ENCODE data around the gene COL11A2.

Gene COL11A2

DNA sequence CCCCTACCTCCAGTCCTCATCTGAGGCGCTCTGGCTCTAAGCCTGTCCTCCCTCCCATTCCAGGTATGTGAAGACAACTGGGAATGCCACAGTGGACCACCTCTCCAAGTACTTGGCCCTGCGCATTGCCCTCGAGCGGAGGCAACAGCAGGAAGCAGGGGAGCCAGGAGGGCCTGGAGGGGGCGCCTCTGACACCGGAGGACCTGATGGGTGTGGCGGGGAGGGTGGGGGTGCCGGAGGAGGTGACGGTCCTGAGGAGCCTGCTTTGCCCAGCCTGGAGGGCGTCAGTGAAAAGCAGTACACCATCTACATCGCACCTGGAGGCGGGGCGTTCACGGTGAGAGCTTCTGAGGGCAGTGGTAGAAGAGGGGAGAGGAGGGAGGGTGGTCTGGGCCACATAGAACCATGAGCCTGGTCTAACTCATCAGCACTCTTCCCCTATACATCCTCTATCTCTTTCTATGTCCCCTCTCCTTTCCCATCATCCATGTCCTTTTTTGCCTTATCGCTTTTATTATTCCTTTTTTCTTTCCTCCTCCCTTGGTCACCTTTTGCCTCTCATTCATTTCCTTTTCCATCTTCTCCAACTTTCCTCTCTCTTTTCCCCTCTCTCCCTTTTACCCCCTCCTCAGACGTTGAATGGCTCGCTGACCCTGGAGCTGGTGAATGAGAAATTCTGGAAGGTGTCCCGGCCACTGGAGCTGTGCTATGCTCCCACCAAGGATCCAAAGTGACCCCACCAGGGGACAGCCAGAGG, 19.6 kb upstream of the COL11A2 start:
- Histone ChIP-seq H3K4me2 (ENCODE audit: insufficient read depth, low read length) (no peak overlapping the region), H3K4me3 (ENCODE audit: low read depth in 1 of 2, low read length in 2 of 2) (no peak overlapping the region), H3K27me3 (ENCODE audit: insufficient read depth, low read length, poor library complexity) (peaks cover 35% of the 10 kb centered on the region), H3K79me2 (ENCODE audit: insufficient read depth, low read length) (peaks cover 13% of the 10 kb centered on the region; the same call in 1 of the 2 replicates), H3K9ac (ENCODE audit: low read depth, low read length) (no peak overlapping the region), H4K20me1 (ENCODE audit: insufficient read depth, low read length) (peaks cover 10% of the 10 kb centered on the region; the same call in 1 of the 2 replicates), H2AFZ (ENCODE audit: low read depth, low read length) (no peak overlapping the region), H3K4me1 (ENCODE audit: insufficient read depth, low read length) (peaks cover 33% of the 10 kb centered on the region), H3K9me3 (ENCODE audit: insufficient read depth, low read length, severe bottlenecking) (no peaks in the 10 kb centered on the region), H3K36me3 (ENCODE audit: insufficient read depth, low read length) (peaks cover 13% of the 10 kb centered on the region), H3K27ac (ENCODE audit: low read length) (no peak overlapping the region)
- TF ChIP-seq, protein P1, sequence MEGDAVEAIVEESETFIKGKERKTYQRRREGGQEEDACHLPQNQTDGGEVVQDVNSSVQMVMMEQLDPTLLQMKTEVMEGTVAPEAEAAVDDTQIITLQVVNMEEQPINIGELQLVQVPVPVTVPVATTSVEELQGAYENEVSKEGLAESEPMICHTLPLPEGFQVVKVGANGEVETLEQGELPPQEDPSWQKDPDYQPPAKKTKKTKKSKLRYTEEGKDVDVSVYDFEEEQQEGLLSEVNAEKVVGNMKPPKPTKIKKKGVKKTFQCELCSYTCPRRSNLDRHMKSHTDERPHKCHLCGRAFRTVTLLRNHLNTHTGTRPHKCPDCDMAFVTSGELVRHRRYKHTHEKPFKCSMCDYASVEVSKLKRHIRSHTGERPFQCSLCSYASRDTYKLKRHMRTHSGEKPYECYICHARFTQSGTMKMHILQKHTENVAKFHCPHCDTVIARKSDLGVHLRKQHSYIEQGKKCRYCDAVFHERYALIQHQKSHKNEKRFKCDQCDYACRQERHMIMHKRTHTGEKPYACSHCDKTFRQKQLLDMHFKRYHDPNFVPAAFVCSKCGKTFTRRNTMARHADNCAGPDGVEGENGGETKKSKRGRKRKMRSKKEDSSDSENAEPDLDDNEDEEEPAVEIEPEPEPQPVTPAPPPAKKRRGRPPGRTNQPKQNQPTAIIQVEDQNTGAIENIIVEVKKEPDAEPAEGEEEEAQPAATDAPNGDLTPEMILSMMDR (IDR thresholded peaks at IDR 0.05; ENCODE audit: borderline replicate concordance, extremely low read depth, low read length, poor library complexity, severe bottlenecking): no peak
- no peak for TF ChIP-seq EZH2 (IDR thresholded peaks at IDR 0.05; ENCODE audit: borderline replicate concordance, low read depth, low read length, severe bottlenecking)
- ATAC-seq (ENCODE audit: insufficient read depth, low read depth) (no peak), DNase-seq (no peak)

DNA sequence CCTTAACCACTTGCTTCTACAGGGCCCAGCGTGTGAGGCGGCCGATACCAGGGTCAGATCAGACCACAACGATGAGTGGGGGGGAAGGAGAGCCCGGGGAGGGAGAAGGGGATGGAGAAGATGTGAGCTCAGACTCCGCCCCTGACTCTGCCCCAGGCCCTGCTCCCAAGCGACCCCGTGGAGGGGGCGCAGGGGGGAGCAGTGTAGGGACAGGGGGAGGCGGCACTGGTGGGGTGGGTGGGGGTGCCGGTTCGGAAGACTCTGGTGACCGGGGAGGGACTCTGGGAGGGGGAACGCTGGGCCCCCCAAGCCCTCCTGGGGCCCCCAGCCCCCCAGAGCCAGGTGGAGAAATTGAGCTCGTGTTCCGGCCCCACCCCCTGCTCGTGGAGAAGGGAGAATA, 18.9 kb upstream of the COL11A2 start:
- no peak for ATAC-seq (ENCODE audit: insufficient read depth, low read depth)
- Histone ChIP-seq H3K4me1 (ENCODE audit: insufficient read depth, low read length) (peaks cover 33% of the 10 kb centered on the region), H3K4me2 (ENCODE audit: insufficient read depth, low read length) (no peak overlapping the region), H2AFZ (ENCODE audit: low read depth, low read length) (no peak overlapping the region), H4K20me1 (ENCODE audit: insufficient read depth, low read length) (peaks cover 10% of the 10 kb centered on the region; the same call in 1 of the 2 replicates), H3K4me3 (ENCODE audit: low read depth in 1 of 2, low read length in 2 of 2) (no peak overlapping the region), H3K9ac (ENCODE audit: low read depth, low read length) (no peak overlapping the region), H3K27ac (ENCODE audit: low read length) (no peak overlapping the region), H3K79me2 (ENCODE audit: insufficient read depth, low read length) (peaks cover 13% of the 10 kb centered on the region; the same call in 1 of the 2 replicates), H3K36me3 (ENCODE audit: insufficient read depth, low read length) (peaks cover 13% of the 10 kb centered on the region), H3K9me3 (ENCODE audit: insufficient read depth, low read length, severe bottlenecking) (no peaks in the 10 kb centered on the region), H3K27me3 (ENCODE audit: insufficient read depth, low read length, poor library complexity) (peaks cover 35% of the 10 kb centered on the region)
- no peak for DNase-seq
- no peak for TF ChIP-seq EZH2 (IDR thresholded peaks at IDR 0.05; ENCODE audit: borderline replicate concordance, low read depth, low read length, severe bottlenecking)
- TF ChIP-seq, protein P1 (IDR thresholded peaks at IDR 0.05; ENCODE audit: borderline replicate concordance, extremely low read depth, low read length, poor library complexity, severe bottlenecking): no peak

DNA sequence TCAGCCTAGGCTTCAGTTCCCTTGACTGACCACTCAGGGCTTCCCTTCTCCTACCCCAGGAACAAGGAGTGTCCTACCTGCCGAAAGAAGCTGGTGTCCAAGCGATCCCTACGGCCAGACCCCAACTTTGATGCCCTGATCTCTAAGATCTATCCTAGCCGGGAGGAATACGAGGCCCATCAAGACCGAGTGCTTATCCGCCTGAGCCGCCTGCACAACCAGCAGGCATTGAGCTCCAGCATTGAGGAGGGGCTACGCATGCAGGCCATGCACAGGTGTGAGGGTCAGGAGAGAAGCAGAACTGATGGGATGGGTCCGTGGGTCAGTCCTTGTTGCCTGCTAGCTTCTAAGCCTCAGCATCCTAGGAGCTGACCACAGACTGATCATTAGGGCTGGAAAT, 17.6 kb upstream of the COL11A2 start:
- Histone ChIP-seq H3K27ac (ENCODE audit: low read length) (no peak overlapping the region), H3K4me1 (ENCODE audit: insufficient read depth, low read length) (peaks cover 42% of the 10 kb centered on the region), H4K20me1 (ENCODE audit: insufficient read depth, low read length) (peaks cover 10% of the 10 kb centered on the region; the same call in 1 of the 2 replicates), H3K27me3 (ENCODE audit: insufficient read depth, low read length, poor library complexity) (peaks cover 27% of the 10 kb centered on the region), H3K36me3 (ENCODE audit: insufficient read depth, low read length) (peaks cover 13% of the 10 kb centered on the region), H3K79me2 (ENCODE audit: insufficient read depth, low read length) (peaks cover 13% of the 10 kb centered on the region; the same call in 1 of the 2 replicates), H3K9ac (ENCODE audit: low read depth, low read length) (no peak overlapping the region), H3K4me3 (ENCODE audit: low read depth in 1 of 2, low read length in 2 of 2) (no peak overlapping the region), H2AFZ (ENCODE audit: low read depth, low read length) (no peak overlapping the region), H3K9me3 (ENCODE audit: insufficient read depth, low read length, severe bottlenecking) (no peaks in the 10 kb centered on the region), H3K4me2 (ENCODE audit: insufficient read depth, low read length) (no peak overlapping the region)
- DNase-seq (no peak), ATAC-seq (ENCODE audit: insufficient read depth, low read depth) (no peak)
- no peak for TF ChIP-seq EZH2 (IDR thresholded peaks at IDR 0.05; ENCODE audit: borderline replicate concordance, low read depth, low read length, severe bottlenecking)
- TF ChIP-seq, protein P1 (IDR thresholded peaks at IDR 0.05; ENCODE audit: borderline replicate concordance, extremely low read depth, low read length, poor library complexity, severe bottlenecking): no peak

All from DND-41 (cell line).